ENCODE measurements around the gene PDE9A.

DNA sequence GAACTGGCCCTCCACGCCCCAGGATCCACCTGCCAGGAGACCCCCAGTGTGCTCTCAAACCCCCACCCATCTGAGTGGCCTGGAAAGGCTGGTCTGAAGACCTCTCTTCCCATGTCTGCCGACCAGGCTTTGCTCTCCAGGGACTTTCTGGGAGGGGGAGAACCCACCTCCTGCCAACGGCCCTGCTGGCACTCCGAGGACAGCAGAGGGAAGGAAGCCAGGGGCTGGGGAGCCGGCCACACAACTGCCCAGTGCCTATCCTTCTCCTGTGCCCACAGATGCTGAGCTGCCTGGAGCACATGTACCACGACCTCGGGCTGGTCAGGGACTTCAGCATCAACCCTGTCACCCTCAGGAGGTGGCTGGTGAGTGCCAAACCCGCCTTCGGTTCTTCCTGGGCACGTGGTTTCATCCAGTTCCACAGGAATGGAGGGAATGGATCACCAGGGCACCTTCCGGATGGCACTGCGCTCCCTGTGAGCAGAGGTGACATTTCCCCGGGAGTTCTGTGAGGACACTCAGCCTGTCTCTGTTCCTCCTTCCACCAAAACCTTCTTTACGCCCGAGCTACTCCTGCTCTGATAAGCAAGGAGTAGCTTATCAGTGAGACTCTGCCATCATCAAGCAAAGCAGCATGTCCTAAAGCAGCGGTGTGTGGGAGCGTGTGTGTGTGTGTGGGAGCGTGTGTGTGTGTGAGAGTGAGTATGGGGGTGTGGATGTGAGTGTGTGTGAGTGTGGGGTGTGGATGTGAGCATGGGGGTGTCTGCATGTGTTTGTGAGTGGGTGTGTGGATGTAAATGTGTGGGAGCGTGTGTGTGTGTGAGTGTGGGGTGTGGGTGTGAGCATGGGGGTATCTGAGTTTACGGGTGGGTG, 105.5 kb downstream of the PDE9A start:
- TF ChIP-seq, protein P1, sequence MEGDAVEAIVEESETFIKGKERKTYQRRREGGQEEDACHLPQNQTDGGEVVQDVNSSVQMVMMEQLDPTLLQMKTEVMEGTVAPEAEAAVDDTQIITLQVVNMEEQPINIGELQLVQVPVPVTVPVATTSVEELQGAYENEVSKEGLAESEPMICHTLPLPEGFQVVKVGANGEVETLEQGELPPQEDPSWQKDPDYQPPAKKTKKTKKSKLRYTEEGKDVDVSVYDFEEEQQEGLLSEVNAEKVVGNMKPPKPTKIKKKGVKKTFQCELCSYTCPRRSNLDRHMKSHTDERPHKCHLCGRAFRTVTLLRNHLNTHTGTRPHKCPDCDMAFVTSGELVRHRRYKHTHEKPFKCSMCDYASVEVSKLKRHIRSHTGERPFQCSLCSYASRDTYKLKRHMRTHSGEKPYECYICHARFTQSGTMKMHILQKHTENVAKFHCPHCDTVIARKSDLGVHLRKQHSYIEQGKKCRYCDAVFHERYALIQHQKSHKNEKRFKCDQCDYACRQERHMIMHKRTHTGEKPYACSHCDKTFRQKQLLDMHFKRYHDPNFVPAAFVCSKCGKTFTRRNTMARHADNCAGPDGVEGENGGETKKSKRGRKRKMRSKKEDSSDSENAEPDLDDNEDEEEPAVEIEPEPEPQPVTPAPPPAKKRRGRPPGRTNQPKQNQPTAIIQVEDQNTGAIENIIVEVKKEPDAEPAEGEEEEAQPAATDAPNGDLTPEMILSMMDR (IDR thresholded peaks at IDR 0.05) = no peak
- TF ChIP-seq POLR2A (IDR thresholded peaks at IDR 0.05) = no peak
